Right lobe of liver (tissue), 4 donors: ENCODE results near the gene ZNF777.

Experiments
- CTCF ChIP-seq, 4 donors: fragments of 200-600 bp in 3 of 4; fragments of 450-650 bp in 1 of 4; IDR thresholded peaks; one replicate each; pipeline versions ENCODE4 v1.5.1 to v1.8.0; 2016 to 2022; ENCODE audit warnings: antibody characterized with exemption in 4 of 4, mild to moderate bottlenecking in 2 of 4
- POLR2A ChIP-seq: fragments of 450-650 bp; IDR thresholded peaks from one replicate; pipeline ENCODE4 v1.6.1; 2017; ENCODE audit warnings: antibody characterized with exemption, mild to moderate bottlenecking
- donor health status: DM: no; HTN: no; CAD: no.
- donor health status: DM: no; HTN: no; CAD: no.
- donor health status: DM: no; HTN: yes; CAD: no.

GRCh38 chr7:149420006-149420405 lies 40.9 kb downstream of the ZNF777 start:
- no peak for TF ChIP-seq CTCF (IDR thresholded peaks at IDR 0.05)
- TF ChIP-seq POLR2A, result no peak
